ENCODE data around the gene ELP5.

DNA sequence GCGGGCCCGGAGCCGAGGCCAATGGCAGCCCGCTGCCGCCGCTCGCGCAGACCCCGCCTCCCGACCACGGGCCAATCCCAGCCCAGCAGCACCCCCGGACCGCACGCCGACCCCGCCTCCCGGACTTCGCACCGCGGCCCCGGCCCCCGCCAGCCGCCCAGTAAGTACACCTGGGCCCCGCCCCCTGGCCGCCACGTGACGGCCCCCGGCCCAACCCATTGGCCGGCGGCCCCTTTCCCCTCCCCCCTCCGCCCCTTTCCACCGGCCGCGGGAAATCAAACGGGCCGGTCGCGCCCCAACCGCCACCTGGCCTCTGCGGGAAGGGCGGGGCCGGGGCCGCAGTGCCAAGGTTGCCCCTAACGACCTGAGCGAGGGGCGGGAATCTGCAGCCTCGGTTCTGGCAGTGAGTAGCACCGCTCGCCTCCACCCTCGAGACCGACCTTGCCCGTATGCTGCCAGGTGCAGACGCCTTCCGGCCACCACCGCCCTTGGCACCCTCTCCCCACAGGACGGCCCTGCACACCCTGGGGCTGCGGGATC, 42.7 kb downstream of the ELP5 start, which contains the start of gene YBX2:
- TF ChIP-seq, protein P1, sequence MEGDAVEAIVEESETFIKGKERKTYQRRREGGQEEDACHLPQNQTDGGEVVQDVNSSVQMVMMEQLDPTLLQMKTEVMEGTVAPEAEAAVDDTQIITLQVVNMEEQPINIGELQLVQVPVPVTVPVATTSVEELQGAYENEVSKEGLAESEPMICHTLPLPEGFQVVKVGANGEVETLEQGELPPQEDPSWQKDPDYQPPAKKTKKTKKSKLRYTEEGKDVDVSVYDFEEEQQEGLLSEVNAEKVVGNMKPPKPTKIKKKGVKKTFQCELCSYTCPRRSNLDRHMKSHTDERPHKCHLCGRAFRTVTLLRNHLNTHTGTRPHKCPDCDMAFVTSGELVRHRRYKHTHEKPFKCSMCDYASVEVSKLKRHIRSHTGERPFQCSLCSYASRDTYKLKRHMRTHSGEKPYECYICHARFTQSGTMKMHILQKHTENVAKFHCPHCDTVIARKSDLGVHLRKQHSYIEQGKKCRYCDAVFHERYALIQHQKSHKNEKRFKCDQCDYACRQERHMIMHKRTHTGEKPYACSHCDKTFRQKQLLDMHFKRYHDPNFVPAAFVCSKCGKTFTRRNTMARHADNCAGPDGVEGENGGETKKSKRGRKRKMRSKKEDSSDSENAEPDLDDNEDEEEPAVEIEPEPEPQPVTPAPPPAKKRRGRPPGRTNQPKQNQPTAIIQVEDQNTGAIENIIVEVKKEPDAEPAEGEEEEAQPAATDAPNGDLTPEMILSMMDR (IDR thresholded peaks at IDR 0.05) = no peak
- TF ChIP-seq POLR2A (IDR thresholded peaks at IDR 0.05) = no peak

All from esophagus squamous epithelium (tissue), 4 donors.